ENCODE data around the gene SORL1-AS1.

GRCh38 chr11:121444526-121444925 is 8.2 kb downstream of the SORL1-AS1 start:
- no peak for TF ChIP-seq TAF1 (IDR thresholded peaks at IDR 0.05; ENCODE audit: borderline replicate concordance, low read depth, low read length)
- TF ChIP-seq POLR2AphosphoS5 (IDR thresholded peaks at IDR 0.05; ENCODE audit: low read depth, low read length) = no peak

Data from GM12892 (cell line).